HG02840 (cell line): ENCODE measurements around the gene ENPP6.

Experiments used
- ATAC-seq: cut with Tn5 transposase; IDR thresholded peaks from one replicate; pipeline ENCODE4 v1.9.1; 2021; ENCODE audit warnings: mild to moderate bottlenecking, moderate library complexity, moderate number of reproducible peaks; ENCODE audit not compliant: unreplicated experiment, low FRiP score

The ENPP6 gene

DNA sequence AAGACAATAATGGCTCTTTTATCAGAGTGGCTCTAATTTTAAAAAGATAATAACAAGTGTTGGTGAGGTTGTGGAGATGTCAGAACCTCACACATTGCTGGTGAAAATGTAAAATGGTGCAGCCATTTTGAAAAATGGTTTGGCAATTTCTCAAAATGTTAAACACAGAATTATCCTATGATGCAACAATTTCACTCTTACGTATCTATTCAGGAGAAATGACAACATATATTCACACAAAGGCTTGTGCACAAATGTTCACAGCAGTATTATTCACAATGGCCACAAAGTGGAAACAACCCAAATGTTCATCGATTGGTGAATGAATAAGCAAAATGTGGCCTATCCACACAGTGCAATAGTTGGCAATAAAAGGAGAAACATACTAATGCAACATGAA is 24.7 kb downstream of the ENPP6 start:
- ATAC-seq = no peak

DNA sequence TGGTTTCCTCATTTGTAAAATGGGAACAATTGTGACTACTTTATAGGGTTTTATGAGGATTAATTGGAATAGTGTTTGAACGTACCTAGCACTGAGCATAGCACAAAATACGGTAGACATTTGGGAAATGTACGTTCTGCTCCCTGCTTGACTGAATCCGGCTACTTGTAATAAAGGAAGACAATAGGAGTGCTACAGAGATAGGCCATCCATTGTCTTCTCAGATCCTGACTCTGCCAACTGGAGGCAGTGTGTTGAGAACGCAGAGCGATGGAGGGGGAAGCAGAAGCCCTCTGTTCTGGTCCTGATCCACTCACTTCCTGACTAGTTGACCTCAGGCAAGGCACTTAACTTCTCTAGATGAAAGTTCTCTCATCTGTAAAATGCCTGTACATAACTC is 26.4 kb downstream of the ENPP6 start:
- ATAC-seq = no peak

DNA sequence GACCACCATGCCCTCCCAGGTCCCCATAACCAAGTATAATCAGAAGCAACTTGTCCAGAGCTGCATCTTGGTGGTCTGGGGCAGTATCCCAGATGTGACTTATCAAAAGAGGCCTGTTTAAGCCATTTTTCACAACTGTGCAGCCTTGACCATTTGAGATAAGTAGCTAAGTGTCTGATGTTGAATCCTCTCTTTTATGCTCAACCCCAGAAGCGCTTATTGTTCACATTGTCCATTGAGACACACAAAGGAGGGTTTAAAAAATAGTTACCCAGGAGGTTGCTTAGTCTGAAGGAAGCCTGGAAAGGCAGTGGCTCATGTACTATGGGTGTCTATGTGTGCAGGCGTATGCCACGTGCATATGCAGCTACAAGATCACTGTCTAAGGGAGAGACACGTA is 27.0 kb downstream of the ENPP6 start:
- ATAC-seq = no peak

- no peak for ATAC-seq
Measured at GRCh38 chr4:184189966-184190365, 27.7 kb downstream of the ENPP6 start.

GRCh38 chr4:184188443-184189400 is 29.0 kb downstream of the ENPP6 start:
- no peak for ATAC-seq

DNA sequence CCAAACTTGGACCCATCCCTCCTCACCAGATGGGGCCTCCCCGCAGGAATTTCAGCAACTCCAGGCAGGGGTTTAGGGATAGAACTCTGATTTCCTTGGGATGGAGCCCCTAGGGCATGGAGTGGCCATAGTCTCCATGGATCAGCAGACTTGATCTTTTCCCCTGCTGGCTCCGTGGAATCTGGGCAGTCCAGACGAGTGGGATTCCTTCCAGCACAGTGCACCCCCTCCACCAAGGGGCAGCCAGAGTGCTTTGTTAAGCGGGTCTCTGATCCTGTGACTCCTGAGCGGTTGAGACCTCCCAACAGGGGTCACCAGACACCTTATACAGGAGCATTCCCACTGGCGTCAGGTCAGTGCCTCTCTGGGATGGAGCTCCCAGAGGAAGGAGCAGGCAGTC is 40.4 kb downstream of the ENPP6 start:
- ATAC-seq = no peak

DNA sequence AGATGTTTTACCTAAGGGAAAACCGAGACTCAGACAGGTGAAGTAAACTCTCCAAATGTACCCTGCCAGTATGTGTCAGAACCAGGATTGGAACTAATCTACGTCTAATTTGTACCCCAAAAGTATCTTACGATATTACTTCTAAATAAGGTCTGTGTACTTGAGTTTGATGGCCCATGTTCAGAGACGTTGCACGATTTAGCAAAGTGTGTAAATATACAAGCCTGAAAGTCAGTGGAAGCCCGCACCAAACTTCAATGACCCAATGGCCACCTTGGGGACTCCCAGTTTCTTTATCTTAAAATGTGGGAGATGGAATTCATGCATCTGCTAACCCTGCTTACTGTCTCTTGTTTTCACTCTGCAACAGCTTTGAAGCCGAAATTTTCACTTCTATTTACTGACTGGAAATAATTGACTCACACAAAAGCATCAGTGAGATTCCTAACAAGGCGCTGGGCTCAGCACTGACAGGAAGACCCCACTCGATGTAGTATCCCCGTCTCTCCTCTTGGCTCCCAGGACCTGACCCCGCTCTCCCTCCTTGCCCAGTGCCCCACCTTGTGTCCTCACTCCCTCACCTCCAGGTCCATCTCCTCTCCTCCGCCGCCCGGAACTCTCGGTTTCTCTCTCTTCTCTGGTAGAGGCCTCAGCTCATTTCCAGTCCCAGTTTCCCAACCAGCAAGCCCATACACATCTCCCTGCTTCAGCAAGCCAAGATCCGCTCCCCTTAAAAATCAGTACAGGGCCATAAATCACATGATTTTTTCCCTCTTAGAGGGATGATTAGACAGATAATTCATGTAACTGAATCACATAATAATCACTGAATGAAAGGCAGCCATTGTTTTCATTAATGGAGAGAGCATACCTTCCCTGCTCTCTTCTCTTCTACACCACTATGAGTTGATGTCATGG is 42.8 kb downstream of the ENPP6 start:
- ATAC-seq = no peak

- ATAC-seq = no peak
Measured at GRCh38 chr4:184171011-184171410, 46.7 kb downstream of the ENPP6 start.

GRCh38 chr4:184169225-184169867 is 48.3 kb downstream of the ENPP6 start:
- no peak for ATAC-seq

DNA sequence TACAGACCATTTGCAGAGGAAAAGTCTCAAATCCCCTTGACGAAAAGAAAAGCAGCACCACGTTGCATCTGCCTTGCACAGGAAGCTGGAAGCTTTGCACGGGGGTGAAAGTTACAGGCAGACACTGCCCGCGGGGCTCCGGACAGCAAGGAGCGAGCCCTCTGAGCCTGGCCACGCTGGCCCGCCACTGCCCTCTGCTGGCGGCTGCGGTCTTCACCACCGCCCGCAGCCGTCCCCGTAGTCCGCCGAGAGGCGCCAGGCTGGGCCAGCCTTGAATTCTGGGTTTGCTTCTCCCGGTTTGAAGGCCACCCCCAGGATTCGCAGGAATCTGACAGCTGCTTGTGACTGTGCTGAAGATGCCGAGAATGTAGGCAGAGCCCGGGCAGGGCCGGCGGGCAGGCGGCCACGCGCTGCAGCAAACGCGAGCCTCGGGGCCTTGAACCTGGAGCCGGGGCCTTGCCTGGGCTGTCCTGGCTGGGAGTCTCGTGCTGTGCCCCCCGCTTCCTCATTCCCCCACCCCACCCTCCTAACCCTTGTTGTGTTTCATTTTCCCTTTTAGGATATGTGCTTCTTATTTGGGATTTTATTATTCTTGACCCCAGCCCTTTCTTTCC is 49.2 kb downstream of the ENPP6 start:
- peak; percentile 62 for ATAC-seq

DNA sequence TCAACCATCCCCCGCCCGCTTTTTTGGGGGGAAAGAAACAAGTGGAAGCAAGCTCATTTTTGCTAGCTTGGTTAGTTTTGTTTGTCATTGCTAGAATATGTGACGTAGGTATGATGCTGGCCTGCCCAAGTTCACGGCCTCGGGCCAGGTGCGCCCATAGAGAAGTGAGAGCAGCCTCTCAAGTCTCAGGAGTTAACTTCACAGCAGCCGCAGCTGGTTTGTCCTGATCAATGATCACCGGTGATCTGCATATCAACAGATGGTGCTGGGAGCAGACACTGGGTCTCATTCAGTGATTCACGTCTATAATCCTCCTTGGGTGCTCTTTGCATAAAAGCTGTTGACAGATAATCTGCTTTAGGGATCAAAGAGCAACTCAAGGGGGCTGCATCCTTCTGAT is 50.1 kb downstream of the ENPP6 start:
- ATAC-seq = peak; percentile 66

DNA sequence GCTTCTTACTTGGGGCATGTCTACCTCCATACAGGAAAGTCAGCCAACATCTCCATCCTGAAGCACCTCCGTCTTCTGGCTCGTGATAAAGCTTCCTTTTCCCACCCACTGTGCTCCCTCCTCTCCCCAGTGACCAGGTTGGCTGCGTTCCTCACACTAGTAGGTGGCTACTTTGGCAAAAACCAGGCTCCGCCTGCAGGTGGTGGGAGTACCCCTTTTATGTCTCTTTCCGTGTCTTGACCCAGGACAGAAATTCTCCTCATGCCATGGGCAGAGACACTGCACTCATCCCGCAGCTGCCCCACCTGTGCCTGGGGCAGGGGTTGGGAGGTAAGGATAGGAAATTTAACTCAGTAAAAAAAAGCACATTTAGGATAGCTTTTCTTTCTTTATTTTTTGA is 50.9 kb downstream of the ENPP6 start:
- no peak for ATAC-seq

- no peak for ATAC-seq
Measured at GRCh38 chr4:184165291-184165690, 52.4 kb downstream of the ENPP6 start.

DNA sequence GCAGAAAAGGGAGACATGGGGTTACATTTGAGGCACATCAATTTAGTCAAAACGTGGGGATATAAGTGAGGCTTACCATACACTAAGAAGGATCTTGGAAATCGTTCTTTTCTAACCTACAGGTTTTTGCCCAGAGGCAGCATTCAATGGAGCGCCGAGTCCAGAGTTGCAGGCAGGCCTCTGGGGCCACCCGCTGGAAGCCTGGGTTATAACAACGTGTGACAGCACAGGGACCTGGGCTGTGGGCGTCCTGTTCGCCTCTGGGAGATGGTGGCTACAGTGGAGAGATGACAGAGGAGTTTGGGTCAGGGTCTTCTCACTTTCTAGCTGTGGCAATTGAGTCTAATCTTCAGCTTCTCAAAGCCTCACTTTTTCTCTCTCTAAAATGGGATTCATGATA is 53.9 kb downstream of the ENPP6 start:
- no peak for ATAC-seq

DNA sequence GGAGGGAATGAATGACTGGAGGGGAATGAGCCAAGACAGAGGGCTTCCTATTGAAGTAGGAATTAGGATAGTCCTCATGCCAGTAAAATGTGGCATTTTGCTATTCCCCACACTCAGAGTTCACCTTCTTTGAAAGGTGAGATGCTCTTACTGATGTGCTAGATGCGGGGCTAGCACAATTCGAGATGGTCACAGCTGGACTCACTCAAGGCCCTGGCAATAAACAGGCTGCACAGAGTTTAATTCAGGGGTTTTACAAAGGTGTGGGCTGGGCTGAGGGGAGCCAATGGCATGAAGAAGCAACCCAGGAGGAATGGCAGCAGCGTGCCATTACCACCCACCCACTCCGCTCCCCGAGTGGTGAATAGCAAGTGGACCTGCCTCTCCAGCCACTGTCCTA is 55.1 kb downstream of the ENPP6 start:
- no peak for ATAC-seq

GRCh38 chr4:184157322-184157721 is 60.4 kb downstream of the ENPP6 start:
- no peak for ATAC-seq

DNA sequence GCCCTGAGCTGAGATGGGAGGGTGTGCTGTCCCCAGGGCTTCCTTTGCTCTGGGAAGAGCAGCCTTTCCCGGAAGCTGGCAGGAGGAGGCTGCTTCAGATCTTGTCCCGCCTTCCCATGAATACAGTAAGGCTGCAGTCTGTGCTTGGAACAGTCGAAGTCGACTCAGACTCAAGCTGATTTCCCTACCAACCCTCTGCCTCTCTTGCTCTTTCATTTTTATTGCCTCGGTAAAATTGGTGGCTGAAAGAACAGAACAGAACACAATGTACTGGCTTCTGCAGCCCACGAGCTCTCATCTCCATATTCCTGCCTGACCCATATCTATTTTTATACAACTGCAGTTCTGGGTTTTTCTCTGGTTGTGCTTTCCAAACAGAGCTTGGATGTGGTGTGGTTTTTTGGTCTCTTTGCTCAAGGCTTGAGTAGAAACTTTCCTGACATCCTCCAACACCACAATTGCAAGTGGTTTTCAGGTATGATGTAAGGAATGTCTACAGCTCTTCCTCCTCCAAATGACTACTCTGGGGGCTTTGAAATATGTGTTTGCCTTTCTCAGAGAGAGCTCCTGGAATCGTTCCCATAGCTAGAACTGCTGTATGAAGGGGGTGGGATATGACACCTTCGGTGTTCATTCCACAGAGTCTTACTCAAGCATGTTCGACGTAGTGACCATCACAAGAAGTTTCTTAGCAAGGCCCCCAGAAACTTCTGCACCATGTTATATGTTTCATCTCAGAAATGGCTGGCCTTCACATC is 61.3 kb downstream of the ENPP6 start:
- no peak for ATAC-seq

GRCh38 chr4:184154199-184154598 is 63.5 kb downstream of the ENPP6 start:
- no peak for ATAC-seq

GRCh38 chr4:184153781-184154180 is 63.9 kb downstream of the ENPP6 start:
- no peak for ATAC-seq
